ENCODE data around the gene COQ5.

The COQ5 gene

GRCh38 chr12:120542166-120542565, 13.2 kb upstream of the COQ5 start:
- Histone ChIP-seq H3K4me2 (ENCODE audit: low read depth, low read length) (no peak overlapping the region), H2AFZ (ENCODE audit: low read length) (no peak overlapping the region), H3K4me3 (ENCODE audit: low read length) (no peak overlapping the region), H3K4me1 (ENCODE audit: low read length) (peaks cover 11% of the 10 kb centered on the region), H3K36me3 (replicated peaks; ENCODE audit: insufficient read depth, low read length) (peaks cover 8% of the 10 kb centered on the region; the same call in 1 of the 2 replicates), H3K9ac (ENCODE audit: low read length) (no peak overlapping the region), H4K20me1 (ENCODE audit: insufficient read depth, low read length) (no peaks in the 10 kb centered on the region), H3K27ac (ENCODE audit: low read length) (no peak overlapping the region), H3K9me2 (replicated peaks; ENCODE audit: insufficient read depth, low read length) (no peaks in the 10 kb centered on the region), H3K9me3 (replicated peaks; ENCODE audit: insufficient read depth, low read length) (no peaks in the 10 kb centered on the region), H3K27me3 (replicated peaks; ENCODE audit: insufficient read depth, low read length) (no peaks in the 10 kb centered on the region), H3F3A (ENCODE audit: insufficient read depth, low read length) (peaks cover 30% of the 10 kb centered on the region), H3K79me2 (ENCODE audit: low read length) (peaks cover 96% of the 10 kb centered on the region)
- no peak for DNase-seq
- no peak for TF ChIP-seq EZH2phosphoT487 (IDR thresholded peaks at IDR 0.05; ENCODE audit: low read length)
- TF ChIP-seq CTCF (IDR thresholded peaks at IDR 0.05; ENCODE audit: low read length): no peak
- no peak for TF ChIP-seq EZH2 (optimal IDR thresholded peaks at IDR 0.05; ENCODE audit: low read depth, low read length)

- no peak for TF ChIP-seq CTCF (IDR thresholded peaks at IDR 0.05; ENCODE audit: low read length)
- TF ChIP-seq EZH2 (optimal IDR thresholded peaks at IDR 0.05; ENCODE audit: low read depth, low read length): no peak
- Histone ChIP-seq H3K27ac (ENCODE audit: low read length) (peak overlapping the region; percentile 92; the same call in 1 of the 2 replicates), H4K20me1 (ENCODE audit: insufficient read depth, low read length) (no peaks in the 10 kb centered on the region), H3K4me3 (ENCODE audit: low read length) (no peak overlapping the region), H3F3A (ENCODE audit: insufficient read depth, low read length) (peaks cover 38% of the 10 kb centered on the region), H3K9ac (ENCODE audit: low read length) (no peak overlapping the region; the same call in 1 of the 2 replicates), H3K27me3 (replicated peaks; ENCODE audit: insufficient read depth, low read length) (no peaks in the 10 kb centered on the region), H3K9me3 (replicated peaks; ENCODE audit: insufficient read depth, low read length) (no peaks in the 10 kb centered on the region), H2AFZ (ENCODE audit: low read length) (no peak overlapping the region), H3K4me2 (ENCODE audit: low read depth, low read length) (peak overlapping the region; percentile 39; the same call in 1 of the 2 replicates), H3K79me2 (ENCODE audit: low read length) (peaks cover 96% of the 10 kb centered on the region), H3K4me1 (ENCODE audit: low read length) (peaks cover 11% of the 10 kb centered on the region), H3K9me2 (replicated peaks; ENCODE audit: insufficient read depth, low read length) (no peaks in the 10 kb centered on the region), H3K36me3 (replicated peaks; ENCODE audit: insufficient read depth, low read length) (no peaks in the 10 kb centered on the region)
- peak; percentile 30 for DNase-seq
Measured at GRCh38 chr12:120540445-120540844, 11.5 kb upstream of the COQ5 start.

- H3K4me1 ChIP-seq (ENCODE audit: low read length): peaks cover 11% of the 10 kb centered on the region
- H3K4me2 ChIP-seq (ENCODE audit: low read depth, low read length): peak overlapping the region; percentile 88
- H3K9me3 ChIP-seq (replicated peaks; ENCODE audit: insufficient read depth, low read length): no peaks in the 10 kb centered on the region
- no peaks in the 10 kb centered on the region for H3K36me3 ChIP-seq (replicated peaks; ENCODE audit: insufficient read depth, low read length)
- H3K9ac ChIP-seq (ENCODE audit: low read length): peak overlapping the region; percentile 60
- H2AFZ ChIP-seq (ENCODE audit: low read length): no peak overlapping the region
- no peaks in the 10 kb centered on the region for H4K20me1 ChIP-seq (ENCODE audit: insufficient read depth, low read length)
- peaks cover 99% of the 10 kb centered on the region for H3K79me2 ChIP-seq (ENCODE audit: low read length)
- H3K9me2 ChIP-seq (replicated peaks; ENCODE audit: insufficient read depth, low read length): no peaks in the 10 kb centered on the region
- no peak for TF ChIP-seq EZH2phosphoT487 (IDR thresholded peaks at IDR 0.05; ENCODE audit: low read length)
- no peak for TF ChIP-seq CTCF (IDR thresholded peaks at IDR 0.05; ENCODE audit: low read length)
- no peak for TF ChIP-seq EZH2 (optimal IDR thresholded peaks at IDR 0.05; ENCODE audit: low read depth, low read length)
- peaks cover 46% of the 10 kb centered on the region for H3F3A ChIP-seq (ENCODE audit: insufficient read depth, low read length)
- H3K27ac ChIP-seq (ENCODE audit: low read length): peak overlapping the region; percentile 92
- peak overlapping the region; percentile 31; the same call in 1 of the 2 replicates for H3K4me3 ChIP-seq (ENCODE audit: low read length)
- no peaks in the 10 kb centered on the region for H3K27me3 ChIP-seq (replicated peaks; ENCODE audit: insufficient read depth, low read length)
- peak; percentile 81 for DNase-seq
Measured at GRCh38 chr12:120539303-120539702, 10.3 kb upstream of the COQ5 start.

All from MM.1S (cell line).